Upper lobe of left lung (tissue), 6 donors: ENCODE data around the gene STK38. TPM values are rescaled to one million over a fixed set of nuclear protein-coding genes. Genes with fewer than 3 reads are reported as not detected.

Experiments
- ATAC-seq, 2 donors: fragments of 200-7000 bp; cut with Tn5 transposase; one replicate each; pipeline ENCODE4 v1.9.1; 2022; ENCODE audit warnings: mild to moderate bottlenecking in 2 of 2, moderate library complexity in 2 of 2; ENCODE audit not compliant: low FRiP score in 2 of 2
- DNase-seq, 2 donors: peaks; one replicate each; pipeline ENCODE4 v3.0.0-alpha.2; 2019 to 2020
- H3K27ac ChIP-seq, 4 donors: fragments of 200-600 bp; sonication (generic); one replicate each; pipeline ENCODE4 v1.5.1; 2016 to 2019
- H3K27me3 ChIP-seq, 4 donors: fragments of 200-600 bp; sonication (generic); one replicate each; pipeline ENCODE4 v1.5.1; 2017 to 2019
- H3K36me3 ChIP-seq, 4 donors: fragments of 200-600 bp; sonication (generic); one replicate each; pipeline ENCODE4 v1.5.1; 2016 to 2019
- H3K4me1 ChIP-seq, 4 donors: fragments of 200-600 bp; sonication (generic); one replicate each; pipeline ENCODE4 v1.5.1; 2018 to 2019
- H3K4me3 ChIP-seq, 4 donors: fragments of 200-600 bp; sonication (generic); one replicate each; pipeline ENCODE4 v1.5.1; 2017 to 2019; ENCODE audit warnings: mild to moderate bottlenecking in 2 of 4, moderate library complexity in 1 of 4
- H3K9me3 ChIP-seq, 4 donors: fragments of 200-600 bp; sonication (generic); one replicate each; pipeline ENCODE4 v1.5.1; 2018 to 2019
- EP300 ChIP-seq, 4 donors: sonication (generic); formaldehyde crosslinking; IDR thresholded peaks; one replicate each; pipeline ENCODE4 v1.5.1; 2017; ENCODE audit warnings: antibody characterized with exemption in 4 of 4, control low read depth in 2 of 4
- POLR2A ChIP-seq, 4 donors: fragments of 450-650 bp; IDR thresholded peaks; one replicate each; pipeline ENCODE4 v1.5.1; 2016 to 2017; ENCODE audit warnings: antibody characterized with exemption in 4 of 4, mild to moderate bottlenecking in 2 of 4
- POLR2AphosphoS5 ChIP-seq, 2 donors: sonication (generic); formaldehyde crosslinking; IDR thresholded peaks; one replicate each; pipeline ENCODE4 v1.5.1; 2017; ENCODE audit warnings: antibody characterized with exemption in 2 of 2
- WGBS, 2 donors: methylation state at CpG; one replicate each; pipeline ENCODE4 v1.1.5; 2017 to 2018; 5-methylcytosine and 5-hydroxymethylcytosine counted together
- total RNA-seq, 6 donors: library from RNA; depleted of rRNA in 4 of 6; stranded (reverse); fragments of >200 nt in 4 of 6; gene quantifications; one replicate each; pipeline versions ENCODE4 v1.1.0 to v1.2.1, GENCODE V29; 2016 to 2021
- TF ChIP-seq, protein P1 (sequence below), 6 experiments: fragments of 450-650 bp in 4 of 6; fragments of 200-600 bp in 2 of 6; sonication (generic) in 2 of 6; IDR thresholded peaks; one replicate each; pipeline ENCODE4 v1.5.1; 2016 to 2019; ENCODE audit warnings: antibody characterized with exemption in 6 of 6
- donor health status: DM: no; HTN: no; CAD: no; lungs with moderate emphysema.
- donor health status: DM: no; HTN: yes; CAD: no; lungs with severe emphysema.

Gene STK38
- total RNA-seq, 6 donors from 2014 or later, result 15.1 to 47.1 (median 30.4) TPM

DNA sequence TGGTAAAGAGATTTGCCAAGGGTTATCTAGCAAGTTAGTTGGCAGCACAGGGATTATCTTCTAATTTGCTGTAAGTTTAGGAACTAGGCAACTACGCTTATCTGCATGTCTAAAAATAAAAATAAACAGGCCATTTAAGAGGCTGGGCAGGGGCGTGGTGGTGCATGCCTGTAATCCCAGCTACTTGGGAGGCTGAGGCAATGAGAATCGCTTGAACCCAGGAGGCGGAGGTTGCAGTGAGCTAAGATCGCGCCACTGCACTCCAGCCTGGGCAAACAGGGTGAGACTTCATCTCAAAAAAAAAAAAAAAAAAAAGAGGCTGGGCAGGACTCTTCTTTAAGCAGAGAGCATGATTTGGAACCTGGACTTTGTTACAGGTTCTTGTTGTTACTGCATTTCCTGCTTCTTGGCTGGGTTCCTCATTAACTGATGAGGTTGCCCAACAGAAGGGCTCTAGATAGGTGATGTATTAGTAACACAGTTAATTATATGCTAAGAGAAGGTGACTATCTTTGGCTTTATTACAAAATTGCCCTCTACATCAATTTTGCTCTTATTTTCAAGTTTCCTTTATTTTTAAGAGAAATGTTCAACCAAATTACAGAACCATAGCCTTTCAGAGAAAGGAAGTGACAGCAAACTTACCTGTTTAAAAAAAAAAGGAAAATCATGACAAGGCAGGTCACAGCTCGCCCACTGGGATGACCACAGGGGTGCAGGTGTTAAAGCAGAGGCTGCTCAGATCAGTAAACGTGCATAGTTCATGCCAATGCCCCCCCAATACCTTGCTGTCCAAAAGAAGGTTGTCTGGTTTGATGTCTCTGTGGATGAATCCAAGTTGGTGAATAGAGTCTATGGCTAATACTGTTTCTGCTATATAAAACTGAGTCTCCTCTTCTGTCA, 32.5 kb downstream of the STK38 start:
- peaks cover 7 to 84% (median 32%) of the 10 kb centered on the region in 4 donors for H3K36me3 ChIP-seq
- WGBS, 2 donors, result 86 to 94% methylated on average over 8 of the region's 8 CpGs
- DNase-seq (no peak), ATAC-seq (no peak)
- H3K27me3 ChIP-seq, result no peaks in the 10 kb centered on the region
- H3K4me3 ChIP-seq, result no peak overlapping the region
- TF ChIP-seq POLR2A (IDR thresholded peaks at IDR 0.05) (no peak), EP300 (IDR thresholded peaks at IDR 0.05) (no peak), POLR2AphosphoS5 (IDR thresholded peaks at IDR 0.05) (no peak)
- TF ChIP-seq, protein P1, sequence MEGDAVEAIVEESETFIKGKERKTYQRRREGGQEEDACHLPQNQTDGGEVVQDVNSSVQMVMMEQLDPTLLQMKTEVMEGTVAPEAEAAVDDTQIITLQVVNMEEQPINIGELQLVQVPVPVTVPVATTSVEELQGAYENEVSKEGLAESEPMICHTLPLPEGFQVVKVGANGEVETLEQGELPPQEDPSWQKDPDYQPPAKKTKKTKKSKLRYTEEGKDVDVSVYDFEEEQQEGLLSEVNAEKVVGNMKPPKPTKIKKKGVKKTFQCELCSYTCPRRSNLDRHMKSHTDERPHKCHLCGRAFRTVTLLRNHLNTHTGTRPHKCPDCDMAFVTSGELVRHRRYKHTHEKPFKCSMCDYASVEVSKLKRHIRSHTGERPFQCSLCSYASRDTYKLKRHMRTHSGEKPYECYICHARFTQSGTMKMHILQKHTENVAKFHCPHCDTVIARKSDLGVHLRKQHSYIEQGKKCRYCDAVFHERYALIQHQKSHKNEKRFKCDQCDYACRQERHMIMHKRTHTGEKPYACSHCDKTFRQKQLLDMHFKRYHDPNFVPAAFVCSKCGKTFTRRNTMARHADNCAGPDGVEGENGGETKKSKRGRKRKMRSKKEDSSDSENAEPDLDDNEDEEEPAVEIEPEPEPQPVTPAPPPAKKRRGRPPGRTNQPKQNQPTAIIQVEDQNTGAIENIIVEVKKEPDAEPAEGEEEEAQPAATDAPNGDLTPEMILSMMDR (IDR thresholded peaks at IDR 0.05), result no peak
- no peaks in the 10 kb centered on the region for H3K9me3 ChIP-seq
- H3K4me1 ChIP-seq, result no peaks in the 10 kb centered on the region
- H3K27ac ChIP-seq, result no peak overlapping the region

DNA sequence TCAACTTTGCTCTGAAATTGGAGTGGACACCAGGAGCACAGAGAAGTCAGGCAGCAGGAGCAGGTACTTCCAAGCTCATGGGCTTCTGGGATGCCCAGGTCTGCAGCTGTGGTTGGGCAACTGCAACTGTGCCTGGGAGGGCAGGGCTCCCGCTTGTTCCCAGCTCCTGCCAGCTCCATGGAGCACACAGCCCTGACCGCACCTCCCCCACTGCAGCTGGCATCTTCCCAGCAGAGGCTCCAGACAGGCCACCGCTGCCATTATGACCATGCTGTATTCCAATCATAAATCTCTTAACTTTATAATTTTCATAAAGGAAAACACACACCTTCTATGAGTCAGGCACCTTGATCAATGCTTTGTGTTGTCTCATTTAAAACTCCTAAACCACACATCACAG, 36.9 kb downstream of the STK38 start:
- ATAC-seq, result no peak
- 93 to 98% methylated on average over 3 of the region's 3 CpGs for WGBS, 2 donors

DNA sequence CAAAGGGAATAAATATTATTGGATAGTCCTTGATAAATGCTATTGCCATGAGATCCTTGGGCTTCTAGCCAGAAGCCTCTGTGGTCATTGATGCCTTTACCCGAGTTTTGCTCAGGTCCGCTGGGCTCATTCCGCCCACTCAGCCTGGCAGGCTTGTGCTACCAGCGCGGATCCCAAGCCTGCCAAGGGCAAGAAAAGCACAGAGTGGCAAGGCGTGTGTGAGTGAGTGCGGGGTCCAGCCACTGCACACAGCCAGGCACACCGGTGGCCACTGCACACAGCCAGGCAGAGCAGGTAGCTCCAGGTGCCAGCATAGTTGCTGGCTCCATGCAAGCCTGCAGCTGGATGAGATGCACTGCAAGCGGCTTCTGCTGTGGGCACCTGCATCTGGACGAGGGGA, 38.7 kb downstream of the STK38 start:
- H3K27ac ChIP-seq, result no peak overlapping the region
- 87 to 91% methylated on average over 5 to 10 of the region's 10 CpGs for WGBS, 2 donors

More for the DNA sequence above, 36.9 kb downstream of the STK38 start:
- no peak for DNase-seq
- TF ChIP-seq POLR2A (IDR thresholded peaks at IDR 0.05) (no peak), EP300 (IDR thresholded peaks at IDR 0.05) (no peak)
- Histone ChIP-seq H3K9me3 (no peaks in the 10 kb centered on the region), H3K36me3 (peaks cover 3 to 58% (median 40%) of the 10 kb centered on the region in 4 donors), H3K27ac (no peak overlapping the region), H3K27me3 (no peaks in the 10 kb centered on the region), H3K4me1 (peaks cover 0 to 6% (median 0%) of the 10 kb centered on the region in 4 donors), H3K4me3 (no peak overlapping the region)

DNA sequence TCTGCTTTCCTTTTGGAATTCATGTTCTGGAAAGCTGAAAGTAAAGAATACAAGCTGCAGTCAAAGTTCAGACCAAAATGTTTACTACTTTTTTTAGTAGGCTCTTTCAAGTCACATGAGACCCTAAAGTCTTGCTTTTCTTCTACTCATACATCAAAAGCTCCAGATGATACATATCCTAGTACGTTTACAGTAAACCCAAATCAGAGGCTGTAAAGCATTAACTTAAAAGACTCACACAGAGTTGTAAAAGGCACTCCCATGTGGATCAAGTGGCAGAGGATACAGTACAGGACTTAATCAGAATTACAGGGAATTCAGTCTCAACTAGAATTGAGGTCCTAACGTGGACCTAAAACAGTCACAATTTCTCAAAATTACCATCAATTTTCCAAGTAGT, 40.7 kb downstream of the STK38 start:
- Histone ChIP-seq H3K27ac (no peak overlapping the region), H3K27me3 (no peaks in the 10 kb centered on the region), H3K9me3 (no peaks in the 10 kb centered on the region), H3K4me3 (no peak overlapping the region), H3K4me1 (peaks cover 0 to 6% (median 0%) of the 10 kb centered on the region in 4 donors), H3K36me3 (peaks cover 3 to 39% (median 29%) of the 10 kb centered on the region in 4 donors)
- WGBS, 2 donors, result 74 to 77% methylated on average over 2 of the region's 2 CpGs
- DNase-seq (no peak), ATAC-seq (no peak)
- no peak for TF ChIP-seq POLR2A (IDR thresholded peaks at IDR 0.05)
- TF ChIP-seq, protein P1 (IDR thresholded peaks at IDR 0.05), result no peak
- TF ChIP-seq EP300 (IDR thresholded peaks at IDR 0.05), result no peak
- TF ChIP-seq POLR2AphosphoS5 (IDR thresholded peaks at IDR 0.05), result no peak

More for the DNA sequence above, 38.7 kb downstream of the STK38 start:
- H3K4me3 ChIP-seq, result no peak overlapping the region
- no peak for TF ChIP-seq POLR2AphosphoS5 (IDR thresholded peaks at IDR 0.05)
- TF ChIP-seq, protein P1 (IDR thresholded peaks at IDR 0.05), result no peak
- TF ChIP-seq POLR2A (IDR thresholded peaks at IDR 0.05), result no peak
- no peak for TF ChIP-seq EP300 (IDR thresholded peaks at IDR 0.05)
- ATAC-seq (no peak), DNase-seq (peak in 1 of 2 donors; percentile 51)
- H3K36me3 ChIP-seq, result peaks cover 3 to 56% (median 38%) of the 10 kb centered on the region in 4 donors
- no peaks in the 10 kb centered on the region for H3K27me3 ChIP-seq
- H3K9me3 ChIP-seq, result no peaks in the 10 kb centered on the region
- peaks cover 0 to 6% (median 0%) of the 10 kb centered on the region in 4 donors for H3K4me1 ChIP-seq

DNA sequence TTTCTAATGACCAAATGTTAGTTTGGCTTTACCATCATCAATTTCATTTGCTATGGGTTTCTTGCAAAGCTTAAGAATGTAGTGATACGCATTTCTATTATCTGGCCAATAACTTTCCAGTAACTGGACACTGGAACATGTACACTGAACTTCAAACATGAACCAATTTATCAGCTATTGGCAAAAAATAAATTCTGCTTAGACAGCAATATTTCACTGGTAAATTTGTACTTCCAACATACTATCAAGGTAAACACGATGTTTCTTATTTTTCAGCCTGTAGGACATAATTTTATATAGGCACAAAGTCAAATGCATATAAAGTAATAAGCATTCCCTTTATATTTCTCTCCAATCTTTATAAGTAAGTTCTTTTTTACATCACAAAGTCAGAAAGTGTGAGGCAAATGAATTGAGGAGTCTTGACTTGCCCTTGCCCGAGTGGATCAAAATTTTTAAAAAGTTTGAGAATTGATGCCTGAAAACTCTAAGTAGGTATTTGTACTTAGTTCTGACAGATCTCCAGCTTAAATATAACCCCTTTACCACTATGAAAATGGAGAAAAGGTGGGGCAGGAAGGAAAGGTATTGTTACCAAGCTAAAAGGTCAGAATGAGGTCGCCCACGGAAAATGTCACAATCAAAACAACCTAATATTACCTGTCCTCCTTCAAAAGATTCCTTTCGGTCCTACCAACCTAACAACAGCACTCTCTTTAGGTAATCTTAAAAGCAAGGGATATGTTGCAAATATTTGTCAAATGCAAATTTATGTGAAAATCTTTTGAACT, 41.3 kb downstream of the STK38 start:
- ATAC-seq (no peak), DNase-seq (no peak)
- H3K36me3 ChIP-seq, result peaks cover 0 to 37% (median 26%) of the 10 kb centered on the region in 4 donors
- TF ChIP-seq, protein P1 (IDR thresholded peaks at IDR 0.05), result no peak
- TF ChIP-seq POLR2AphosphoS5 (IDR thresholded peaks at IDR 0.05) (no peak), EP300 (IDR thresholded peaks at IDR 0.05) (no peak), POLR2A (IDR thresholded peaks at IDR 0.05) (no peak)
- no peaks in the 10 kb centered on the region for H3K9me3 ChIP-seq
- H3K4me1 ChIP-seq, result peaks cover 0 to 6% (median 0%) of the 10 kb centered on the region in 4 donors
- H3K27me3 ChIP-seq, result no peaks in the 10 kb centered on the region
- H3K27ac ChIP-seq, result no peak overlapping the region
- H3K4me3 ChIP-seq, result no peak overlapping the region
- 72 to 73% methylated on average over 6 of the region's 6 CpGs for WGBS, 2 donors
